GM12875 (cell line): ENCODE measurements around the gene ASCL2.

ENCODE experiments used
- H3K4me3 ChIP-seq: one replicate; pipeline ENCODE4 v1.5.1; 2011; ENCODE audit warnings: low read depth, low read length, control low read depth
- TF ChIP-seq, protein P1 (sequence below): IDR thresholded peaks from 2 replicates; pipeline ENCODE4 v1.5.1; 2011; ENCODE audit warnings: low read depth, mild to moderate bottlenecking, control low read depth, inconsistent platforms, low read length, moderate library complexity, borderline replicate concordance; ENCODE audit not compliant: insufficient read depth

Gene ASCL2

DNA sequence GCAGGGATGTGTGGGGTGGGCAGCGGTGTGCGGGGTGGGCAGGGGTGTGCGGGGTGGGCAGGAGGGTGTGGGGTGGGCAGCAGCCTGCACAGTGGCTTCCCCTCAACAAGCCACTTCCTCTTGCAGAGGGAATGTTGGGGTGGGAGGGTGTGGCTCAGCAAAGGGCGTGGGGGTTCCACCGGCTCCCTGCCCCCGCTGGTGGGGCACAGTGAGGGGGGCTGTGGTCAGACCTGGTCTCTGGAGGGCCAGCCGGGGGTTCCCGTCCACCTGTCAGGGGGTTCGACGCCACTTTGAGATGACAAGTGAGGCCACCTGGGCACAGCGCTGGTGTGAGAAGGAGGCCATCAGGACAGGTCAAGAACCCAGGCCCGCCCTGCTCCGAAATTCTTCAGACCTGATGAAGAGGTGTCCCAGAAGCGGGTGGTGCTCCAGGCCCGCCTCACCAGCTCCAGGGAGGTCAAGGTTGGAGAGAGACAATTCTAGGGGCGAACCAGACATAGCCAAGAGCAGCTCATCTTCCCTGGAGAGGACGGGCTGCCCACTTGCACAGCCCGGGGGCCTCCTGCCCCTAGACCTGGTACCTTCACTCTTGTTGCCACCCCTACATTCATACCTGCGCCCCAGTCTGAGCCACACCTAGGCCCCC, 30.0 kb upstream of the ASCL2 start:
- TF ChIP-seq, protein P1, sequence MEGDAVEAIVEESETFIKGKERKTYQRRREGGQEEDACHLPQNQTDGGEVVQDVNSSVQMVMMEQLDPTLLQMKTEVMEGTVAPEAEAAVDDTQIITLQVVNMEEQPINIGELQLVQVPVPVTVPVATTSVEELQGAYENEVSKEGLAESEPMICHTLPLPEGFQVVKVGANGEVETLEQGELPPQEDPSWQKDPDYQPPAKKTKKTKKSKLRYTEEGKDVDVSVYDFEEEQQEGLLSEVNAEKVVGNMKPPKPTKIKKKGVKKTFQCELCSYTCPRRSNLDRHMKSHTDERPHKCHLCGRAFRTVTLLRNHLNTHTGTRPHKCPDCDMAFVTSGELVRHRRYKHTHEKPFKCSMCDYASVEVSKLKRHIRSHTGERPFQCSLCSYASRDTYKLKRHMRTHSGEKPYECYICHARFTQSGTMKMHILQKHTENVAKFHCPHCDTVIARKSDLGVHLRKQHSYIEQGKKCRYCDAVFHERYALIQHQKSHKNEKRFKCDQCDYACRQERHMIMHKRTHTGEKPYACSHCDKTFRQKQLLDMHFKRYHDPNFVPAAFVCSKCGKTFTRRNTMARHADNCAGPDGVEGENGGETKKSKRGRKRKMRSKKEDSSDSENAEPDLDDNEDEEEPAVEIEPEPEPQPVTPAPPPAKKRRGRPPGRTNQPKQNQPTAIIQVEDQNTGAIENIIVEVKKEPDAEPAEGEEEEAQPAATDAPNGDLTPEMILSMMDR: no peak
- no peak overlapping the region for H3K4me3 ChIP-seq

DNA sequence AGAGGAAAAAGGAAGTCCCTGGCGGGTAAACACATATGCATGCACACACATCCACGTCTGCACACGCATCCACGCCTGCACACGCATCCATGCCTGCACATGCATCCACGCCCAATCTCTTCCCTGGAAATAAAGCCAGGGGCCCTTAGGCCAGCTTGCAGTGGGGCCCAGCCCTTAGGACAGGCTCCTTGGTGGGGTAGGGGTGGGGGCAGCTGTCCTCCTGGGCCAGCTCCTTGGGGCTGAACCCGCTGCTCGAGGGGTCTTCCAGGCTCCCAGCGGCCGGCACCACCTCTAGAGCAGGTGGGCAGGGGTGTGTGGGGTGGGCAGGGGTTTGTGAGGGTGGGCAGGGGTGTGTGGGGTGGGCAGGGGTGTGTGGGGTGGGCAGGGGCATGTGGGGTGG, 29.4 kb upstream of the ASCL2 start:
- TF ChIP-seq, protein P1: no peak
- no peak overlapping the region for H3K4me3 ChIP-seq

DNA sequence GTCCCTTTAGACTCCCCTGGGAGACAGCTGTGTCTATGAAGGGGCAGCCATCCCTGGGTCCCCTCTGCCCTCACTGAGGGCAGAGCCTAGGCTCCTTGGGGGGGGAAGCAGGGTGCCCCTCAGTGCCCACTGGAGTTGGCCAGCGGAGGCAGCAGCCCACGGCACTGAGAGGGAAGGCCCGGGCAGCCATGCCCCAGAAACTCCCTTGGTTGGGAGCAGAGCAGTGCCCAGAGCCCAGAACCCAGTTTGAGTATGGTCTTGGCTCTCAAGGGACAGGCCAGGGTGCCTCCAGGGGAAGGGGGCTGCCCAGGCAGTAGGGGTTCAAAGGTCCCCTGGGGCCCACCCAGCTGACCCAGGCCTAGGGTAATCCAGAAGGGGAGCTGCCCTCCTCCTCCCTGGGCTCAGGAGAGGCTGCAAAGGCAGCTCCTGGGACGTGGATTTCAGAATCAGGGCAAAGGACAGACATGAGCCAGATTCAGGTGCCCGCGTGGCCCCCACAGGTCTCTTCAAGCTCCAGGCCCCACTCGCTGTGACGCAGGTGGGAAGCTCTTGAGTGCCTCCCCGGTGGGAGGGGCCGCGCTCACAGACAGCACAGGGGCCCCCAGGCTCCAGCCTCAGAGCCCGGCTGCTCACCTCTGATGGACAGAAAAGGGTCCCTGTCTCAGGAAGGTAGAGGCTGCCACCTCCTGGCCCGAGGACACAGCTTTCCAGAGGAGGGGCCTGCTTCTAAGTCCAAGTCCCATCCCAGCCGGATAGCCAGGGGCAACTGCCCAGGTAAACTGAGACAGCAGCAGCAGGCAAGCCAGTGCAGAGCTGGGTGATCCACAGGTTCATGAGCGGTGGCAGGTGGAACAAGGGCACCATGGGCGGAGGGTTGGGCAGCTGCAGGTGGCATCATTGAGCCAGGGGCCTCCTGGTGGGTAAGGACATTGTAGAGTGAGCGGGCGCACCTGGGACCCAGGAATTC, 28.7 kb upstream of the ASCL2 start:
- H3K4me3 ChIP-seq: no peak overlapping the region
- TF ChIP-seq, protein P1: no peak; the same call in 1 of the 2 replicates

DNA sequence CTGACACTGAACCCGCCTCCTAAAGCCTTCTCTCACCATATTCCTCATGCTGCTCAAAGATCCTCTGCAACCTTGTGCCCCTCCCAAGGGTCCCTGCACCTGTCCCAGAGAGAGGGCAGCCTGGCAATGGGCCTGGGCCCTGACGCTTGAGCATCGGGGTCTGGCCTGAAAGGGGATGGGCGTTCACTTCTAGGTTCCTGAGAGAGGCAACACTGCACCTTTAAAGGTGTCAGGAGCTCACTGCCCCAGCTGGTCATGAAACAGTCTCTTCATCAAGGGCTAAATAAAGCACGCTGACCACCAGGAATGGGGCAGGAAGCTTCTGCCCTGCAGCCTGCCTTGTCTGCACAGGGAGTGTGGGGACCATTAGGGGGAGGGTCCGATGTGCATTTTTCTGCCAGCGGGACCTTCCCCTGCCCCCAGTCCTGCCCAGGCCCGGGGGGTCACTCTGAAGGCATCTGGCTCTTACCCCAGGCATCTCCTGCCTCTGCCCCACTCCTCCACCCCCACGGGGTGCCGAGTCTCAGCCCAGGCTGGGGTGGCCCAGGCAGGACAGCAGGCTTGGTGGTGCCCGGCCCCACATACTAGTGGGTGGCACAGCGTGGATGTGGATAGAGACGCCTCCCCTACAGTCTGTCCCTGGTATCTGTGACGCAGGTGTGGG, 27.9 kb upstream of the ASCL2 start:
- TF ChIP-seq, protein P1: no peak
- no peak overlapping the region for H3K4me3 ChIP-seq

DNA sequence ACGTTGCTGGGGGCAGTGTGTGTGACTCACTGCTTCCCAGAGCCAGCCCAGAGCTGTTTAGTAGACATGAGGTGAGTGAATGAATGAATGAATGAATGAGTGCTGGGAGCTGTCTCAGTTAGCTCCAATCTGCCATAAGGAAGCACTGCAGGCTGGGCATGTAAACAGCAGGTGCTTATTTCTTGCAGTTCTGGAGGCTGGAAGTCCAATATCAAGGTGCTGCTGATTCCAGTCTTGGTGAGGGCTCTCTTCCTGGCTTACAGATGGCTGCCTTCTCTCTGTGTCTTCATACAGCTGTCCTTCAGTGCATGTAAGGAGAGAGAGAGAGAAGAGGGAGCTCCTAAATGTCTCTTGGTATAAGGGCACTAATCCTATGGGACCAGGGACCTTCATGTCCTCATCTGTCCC, 27.2 kb upstream of the ASCL2 start:
- H3K4me3 ChIP-seq: no peak overlapping the region
- TF ChIP-seq, protein P1: no peak

DNA sequence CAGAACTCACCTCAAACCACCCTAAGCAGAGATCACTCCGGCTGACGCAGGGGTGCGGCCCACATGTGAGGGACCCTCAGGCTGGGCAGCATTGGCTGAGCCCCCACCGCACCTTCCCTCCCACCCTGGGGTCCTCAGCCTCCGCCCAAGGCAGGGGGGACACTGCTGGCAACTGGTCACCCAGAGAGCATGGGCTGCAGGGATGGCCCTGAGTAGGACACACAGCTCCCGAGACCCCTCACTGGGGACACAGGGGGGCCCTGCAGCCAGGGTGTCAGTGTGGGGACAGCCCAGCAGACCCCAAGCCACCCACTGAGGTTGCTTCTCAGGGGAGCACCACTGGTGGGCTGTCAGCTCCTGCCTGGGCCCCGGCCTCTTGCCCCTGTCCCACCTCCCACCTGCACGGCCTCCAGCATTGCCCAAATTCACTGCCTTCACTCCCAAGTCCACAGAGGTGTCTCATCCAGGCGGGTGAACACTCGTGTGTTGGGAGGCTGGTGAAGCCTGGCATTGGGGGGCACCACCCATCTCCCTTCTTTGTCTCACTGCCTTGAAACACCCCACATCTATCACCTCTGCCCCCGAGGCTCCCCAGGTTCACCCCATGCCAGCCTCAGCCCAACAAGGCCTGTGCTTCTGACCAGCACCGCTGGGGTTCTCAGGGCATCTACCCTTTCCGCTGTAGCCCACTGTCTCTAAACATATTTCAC, 26.7 kb upstream of the ASCL2 start:
- TF ChIP-seq, protein P1: no peak
- no peak overlapping the region for H3K4me3 ChIP-seq
